GM12873 (cell line): ENCODE measurements around the gene HAPLN3.

Experiments used
- TF ChIP-seq, protein P1 (sequence below): IDR thresholded peaks from 2 replicates; pipeline ENCODE4 v1.5.1; 2012; ENCODE audit warnings: low read depth, mild to moderate bottlenecking, moderate library complexity, low read length, control low read depth; ENCODE audit not compliant: insufficient read depth; ENCODE audit errors: missing control alignments

HAPLN3 gene

DNA sequence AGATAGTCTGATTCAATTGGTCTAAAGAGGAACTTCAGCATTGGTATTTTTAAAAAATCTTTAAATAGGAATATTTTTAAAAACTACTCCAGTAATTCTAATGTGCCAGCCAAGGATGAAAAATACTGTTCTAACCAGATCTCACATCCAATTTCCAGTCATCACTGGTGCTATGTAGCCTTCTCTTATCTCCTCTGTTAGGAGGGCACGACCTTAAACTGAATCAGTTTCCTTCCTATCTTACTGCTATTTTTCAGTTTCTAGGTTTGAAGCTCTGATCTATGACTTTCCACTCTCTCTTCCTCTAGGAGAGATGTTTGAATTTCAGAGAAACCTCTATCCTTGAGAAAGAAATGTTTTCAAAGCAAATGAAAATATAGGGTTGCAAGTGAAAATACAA, 31.9 kb downstream of the HAPLN3 start:
- TF ChIP-seq, protein P1, sequence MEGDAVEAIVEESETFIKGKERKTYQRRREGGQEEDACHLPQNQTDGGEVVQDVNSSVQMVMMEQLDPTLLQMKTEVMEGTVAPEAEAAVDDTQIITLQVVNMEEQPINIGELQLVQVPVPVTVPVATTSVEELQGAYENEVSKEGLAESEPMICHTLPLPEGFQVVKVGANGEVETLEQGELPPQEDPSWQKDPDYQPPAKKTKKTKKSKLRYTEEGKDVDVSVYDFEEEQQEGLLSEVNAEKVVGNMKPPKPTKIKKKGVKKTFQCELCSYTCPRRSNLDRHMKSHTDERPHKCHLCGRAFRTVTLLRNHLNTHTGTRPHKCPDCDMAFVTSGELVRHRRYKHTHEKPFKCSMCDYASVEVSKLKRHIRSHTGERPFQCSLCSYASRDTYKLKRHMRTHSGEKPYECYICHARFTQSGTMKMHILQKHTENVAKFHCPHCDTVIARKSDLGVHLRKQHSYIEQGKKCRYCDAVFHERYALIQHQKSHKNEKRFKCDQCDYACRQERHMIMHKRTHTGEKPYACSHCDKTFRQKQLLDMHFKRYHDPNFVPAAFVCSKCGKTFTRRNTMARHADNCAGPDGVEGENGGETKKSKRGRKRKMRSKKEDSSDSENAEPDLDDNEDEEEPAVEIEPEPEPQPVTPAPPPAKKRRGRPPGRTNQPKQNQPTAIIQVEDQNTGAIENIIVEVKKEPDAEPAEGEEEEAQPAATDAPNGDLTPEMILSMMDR = no peak

GRCh38 chr15:88860212-88860611, 35.1 kb downstream of the HAPLN3 start:
- TF ChIP-seq, protein P1 = no peak

DNA sequence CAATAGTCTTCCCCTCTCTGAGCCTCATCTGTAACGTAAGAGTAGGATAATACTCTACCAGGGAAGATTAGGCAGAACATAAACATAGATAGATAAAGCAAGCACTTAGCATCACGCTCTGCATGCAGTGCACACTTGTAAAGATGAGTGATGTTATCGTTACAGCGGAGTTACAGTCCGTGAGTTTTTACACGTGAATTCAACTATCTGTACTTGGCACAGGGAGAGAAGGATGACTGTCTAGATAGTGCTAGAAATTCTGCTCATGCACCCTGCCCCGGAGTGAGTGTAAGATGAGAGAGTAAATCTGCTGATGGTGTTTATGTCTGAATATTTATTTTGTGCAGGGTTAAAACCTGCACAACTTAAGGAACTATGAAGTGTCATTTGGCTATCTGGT, 35.8 kb downstream of the HAPLN3 start:
- TF ChIP-seq, protein P1 = no peak

- TF ChIP-seq, protein P1 = no peak
Observed at GRCh38 chr15:88858934-88859333, 36.4 kb downstream of the HAPLN3 start.

- TF ChIP-seq, protein P1 = no peak
Observed at GRCh38 chr15:88852476-88852875, 42.9 kb downstream of the HAPLN3 start.

DNA sequence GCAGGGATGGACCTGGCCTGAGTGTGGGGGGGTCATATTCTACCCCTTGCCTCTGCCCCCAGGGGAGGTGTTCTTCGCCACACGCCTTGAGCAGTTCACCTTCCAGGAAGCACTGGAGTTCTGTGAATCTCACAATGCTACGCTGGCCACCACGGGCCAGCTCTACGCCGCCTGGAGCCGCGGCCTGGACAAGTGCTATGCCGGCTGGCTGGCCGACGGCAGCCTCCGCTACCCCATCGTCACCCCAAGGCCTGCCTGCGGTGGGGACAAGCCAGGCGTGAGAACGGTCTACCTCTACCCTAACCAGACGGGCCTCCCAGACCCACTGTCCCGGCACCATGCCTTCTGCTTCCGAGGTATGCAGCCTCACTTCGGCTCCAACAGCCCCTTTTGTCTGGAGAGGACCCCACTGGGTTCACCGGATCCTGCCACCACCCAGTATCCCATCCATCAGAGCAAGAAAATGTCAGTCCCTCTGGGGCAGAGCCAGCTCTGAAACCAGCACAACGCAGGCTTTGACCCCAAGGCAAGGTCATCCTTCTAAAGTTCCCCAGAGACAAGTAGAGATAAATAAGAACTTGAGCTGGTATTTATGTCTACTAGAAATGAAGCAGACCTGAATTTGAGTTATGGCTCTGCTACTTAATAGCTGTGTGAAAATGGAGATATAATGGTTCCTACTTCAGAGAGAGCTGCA, 45.8 kb downstream of the HAPLN3 start:
- TF ChIP-seq, protein P1 = no peak

DNA sequence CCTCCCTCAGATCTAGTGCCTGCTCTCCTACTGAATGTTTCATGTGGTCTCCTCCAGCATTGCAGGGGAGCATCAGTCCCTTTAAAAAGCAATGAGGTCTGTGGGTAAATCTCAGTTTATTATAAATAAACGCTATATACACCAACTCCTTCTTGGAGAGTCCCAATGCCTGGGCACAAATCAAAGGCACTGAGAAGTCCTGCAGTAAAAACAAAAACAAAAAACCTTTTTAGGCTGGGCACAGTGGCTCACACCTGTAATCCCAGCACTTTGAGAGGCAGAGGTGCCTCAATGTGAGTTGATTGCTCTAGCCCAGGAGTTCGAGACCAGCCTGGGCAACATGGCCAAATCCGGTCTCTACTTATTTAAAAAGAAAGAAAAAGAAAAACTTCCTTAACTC, 47.1 kb downstream of the HAPLN3 start:
- TF ChIP-seq, protein P1 = no peak
